AG20443 (cell line): ENCODE measurements around the gene IDUA.

Experiments
- DNase-seq: peaks from one replicate; pipeline ENCODE4 v3.0.0; 2012; ENCODE audit warnings: low spot score, mixed read lengths

Gene IDUA

GRCh38 chr4:1000686-1001260, 13.9 kb downstream of the IDUA start:
- no peak for DNase-seq

GRCh38 chr4:1001561-1002130, 14.8 kb downstream of the IDUA start:
- no peak for DNase-seq

GRCh38 chr4:1002131-1002630, 15.3 kb downstream of the IDUA start:
- DNase-seq = peak; percentile 38

GRCh38 chr4:1002631-1003251, 15.9 kb downstream of the IDUA start:
- DNase-seq = no peak

GRCh38 chr4:1003271-1004070, 16.6 kb downstream of the IDUA start:
- no peak for DNase-seq

GRCh38 chr4:1004071-1004418, 17.2 kb downstream of the IDUA start:
- DNase-seq = no peak

- no peak for DNase-seq
Measured at GRCh38 chr4:1004557-1005485, 18.0 kb downstream of the IDUA start.

- DNase-seq = no peak
Measured at GRCh38 chr4:1006856-1007255, 20.0 kb downstream of the IDUA start.

- no peak for DNase-seq
Measured at GRCh38 chr4:1008840-1009541, 22.1 kb downstream of the IDUA start.

GRCh38 chr4:1009542-1010394, 22.9 kb downstream of the IDUA start:
- peak; percentile 94 for DNase-seq

GRCh38 chr4:1010395-1011021, 23.7 kb downstream of the IDUA start:
- peak; percentile 87 for DNase-seq

GRCh38 chr4:1011022-1011665, 24.3 kb downstream of the IDUA start, which contains the start of gene FGFRL1:
TSS of gene FGFRL1 (plus strand) at chr4:1011626. CDS start at chr4:1012486, 860 bp downstream.
- DNase-seq = peak; percentile 98

- no peak for DNase-seq
Measured at GRCh38 chr4:1011666-1012033, 24.8 kb downstream of the IDUA start.

GRCh38 chr4:1012034-1012739, 25.3 kb downstream of the IDUA start:
- DNase-seq = peak; percentile 56

- no peak for DNase-seq
Measured at GRCh38 chr4:1013225-1014073, 26.6 kb downstream of the IDUA start.

GRCh38 chr4:1014291-1015167, 27.7 kb downstream of the IDUA start:
- DNase-seq = no peak
